GM18873 (cell line): ENCODE results near the gene MAGED4.
"Not testable (repeated sequence)": the region's sequence is repeated elsewhere in the genome, so short reads cannot be mapped to it uniquely, and the experiment has no call there.

Experiments
- ATAC-seq: cut with Tn5 transposase; IDR thresholded peaks from one replicate; pipeline ENCODE4 v1.9.1; 2021; ENCODE audit warnings: mild to moderate bottlenecking, moderate library complexity, moderate number of reproducible peaks; ENCODE audit not compliant: unreplicated experiment, low FRiP score

MAGED4 gene

GRCh38 chrX:52184440-52185077 is at the start of gene MAGED4:
MAGED4 (plus strand) TSS chrX:52184888; CDS start chrX:52185923, 1,035 bp downstream.
- not testable (repeated sequence) for ATAC-seq

GRCh38 chrX:52138830-52139544 is 45.7 kb upstream of the MAGED4 start:
- no peak for ATAC-seq

GRCh38 chrX:52139545-52139895 is 45.2 kb upstream of the MAGED4 start:
- no peak for ATAC-seq

- ATAC-seq: no peak
Observed at GRCh38 chrX:52140020-52140419, 44.7 kb upstream of the MAGED4 start.

- ATAC-seq: not testable (repeated sequence)
Observed at GRCh38 chrX:52150667-52151066, 34.0 kb upstream of the MAGED4 start.

GRCh38 chrX:52160140-52160539 is 24.5 kb upstream of the MAGED4 start:
- not testable (repeated sequence) for ATAC-seq

- no peak for ATAC-seq
Observed at GRCh38 chrX:52166840-52167239, 17.8 kb upstream of the MAGED4 start.

GRCh38 chrX:52171055-52171454 is 13.6 kb upstream of the MAGED4 start:
- not testable (repeated sequence) for ATAC-seq

- not testable (repeated sequence) for ATAC-seq
Observed at GRCh38 chrX:52185078-52185453, 378 bp downstream of the MAGED4 start.

- not testable (repeated sequence) for ATAC-seq
Observed at GRCh38 chrX:52211405-52211804, 26.7 kb downstream of the MAGED4 start.

GRCh38 chrX:52213276-52213675 is 28.6 kb downstream of the MAGED4 start:
- ATAC-seq: no peak

- ATAC-seq: no peak
Observed at GRCh38 chrX:52216541-52216940, 31.9 kb downstream of the MAGED4 start.

- ATAC-seq: no peak
Observed at GRCh38 chrX:52217494-52218160, 32.9 kb downstream of the MAGED4 start.

GRCh38 chrX:52220936-52221335 is 36.2 kb downstream of the MAGED4 start:
- no peak for ATAC-seq
